Neural progenitor cell (in vitro differentiated cells): ENCODE results near the gene LMOD2. TPM values are rescaled to one million over a fixed set of nuclear protein-coding genes. Genes with fewer than 3 reads are reported as not detected.
"Not testable (repeated sequence)": the region's sequence is repeated elsewhere in the genome, so short reads cannot be mapped to it uniquely, and the experiment has no call there.

Source experiments
- DNase-seq: peaks from one replicate; pipeline ENCODE4 v3.0.0-alpha.2; 2016; ENCODE audit warnings: low spot score
- H2AFZ ChIP-seq: fragments of 200-600 bp; sonication (generic); replicated peaks from 2 replicates; pipeline ENCODE4 v1.6.1; 2016; ENCODE audit warnings: antibody characterized with exemption
- H3F3A ChIP-seq: fragments of 200-600 bp; sonication (generic); 2 replicates; pipeline ENCODE4 v1.6.1; 2016; ENCODE audit warnings: antibody characterized with exemption, low read depth
- H3K27ac ChIP-seq: fragments of 200-600 bp; sonication (generic); 2 replicates; pipeline ENCODE4 v1.5.1; 2016; ENCODE audit warnings: mild to moderate bottlenecking
- H3K27me3 ChIP-seq: fragments of 200-600 bp; sonication (generic); 2 replicates; pipeline ENCODE4 v1.6.1; 2016; ENCODE audit warnings: mild to moderate bottlenecking, moderate library complexity
- H3K36me3 ChIP-seq: fragments of 200-600 bp; sonication (generic); 2 replicates; pipeline ENCODE4 v1.5.1; 2016
- H3K4me1 ChIP-seq: fragments of 200-600 bp; sonication (generic); 2 replicates; pipeline ENCODE4 v1.6.1; 2016; ENCODE audit warnings: mixed run types
- H3K4me2 ChIP-seq: fragments of 200-600 bp; sonication (generic); 2 replicates; pipeline ENCODE4 v1.6.1; 2016
- H3K4me3 ChIP-seq: fragments of 200-600 bp; sonication (generic); 2 replicates; pipeline ENCODE4 v1.5.1; 2016
- H3K79me2 ChIP-seq: fragments of 200-600 bp; sonication (generic); 2 replicates; pipeline ENCODE4 v1.6.1; 2016; ENCODE audit warnings: low read depth
- H3K9ac ChIP-seq: fragments of 200-600 bp; sonication (generic); 2 replicates; pipeline ENCODE4 v1.6.1; 2016
- H3K9me3 ChIP-seq: fragments of 200-600 bp; sonication (generic); 2 replicates; pipeline ENCODE4 v1.5.1; 2016; ENCODE audit warnings: low read depth
- H4K20me1 ChIP-seq: fragments of 200-600 bp; sonication (generic); 2 replicates; pipeline ENCODE4 v1.6.1; 2016; ENCODE audit warnings: low read depth
- H3K27ac Mint-ChIP-seq: 3 replicates; pipeline ENCODE4 v1.8.0; 2021; ENCODE audit warnings: mixed read lengths
- H3K27me3 Mint-ChIP-seq: 2 replicates; pipeline ENCODE4 v1.8.0; 2022; ENCODE audit warnings: low read depth, mild to moderate bottlenecking, inconsistent platforms, moderate library complexity, mixed read lengths; ENCODE audit not compliant: insufficient read depth
- H3K36me3 Mint-ChIP-seq: 3 replicates; pipeline ENCODE4 v1.8.0; 2021; ENCODE audit warnings: mixed read lengths
- H3K4me1 Mint-ChIP-seq: 3 replicates; pipeline ENCODE4 v1.8.0; 2021; ENCODE audit warnings: mixed read lengths
- H3K4me3 Mint-ChIP-seq: 3 replicates; pipeline ENCODE4 v1.8.0; 2021; ENCODE audit warnings: mild to moderate bottlenecking, moderate library complexity, mixed read lengths
- H3K9me3 Mint-ChIP-seq: 3 replicates; pipeline ENCODE4 v1.8.0; 2020; ENCODE audit warnings: mixed read lengths
- CTCF ChIP-seq: fragments of 200-600 bp; sonication (generic); IDR thresholded peaks from 2 replicates; pipeline ENCODE4 v1.5.1; 2017; ENCODE audit warnings: antibody characterized with exemption, mild to moderate bottlenecking
- EZH2 ChIP-seq: fragments of 200-600 bp; sonication (generic); IDR thresholded peaks from 2 replicates; pipeline ENCODE4 v1.6.1; 2017; ENCODE audit warnings: antibody characterized with exemption, mild to moderate bottlenecking, moderate library complexity
- EZH2phosphoT487 ChIP-seq: fragments of 200-600 bp; sonication (generic); IDR thresholded peaks from 2 replicates; pipeline ENCODE4 v1.6.1; 2017; ENCODE audit warnings: antibody characterized with exemption
- total RNA-seq: library from RNA; depleted of rRNA; stranded (reverse); fragments of >200 nt; gene quantifications from 2 replicates; pipeline ENCODE4 v1.2.3, GENCODE V29; 2015; ENCODE audit warnings: low replicate concordance

Gene LMOD2
- total RNA-seq, 1 donor from 2014 or later, result not detected

GRCh38 chr7:123632808-123633207 is 22.9 kb upstream of the LMOD2 start:
- Histone ChIP-seq H3K79me2 (no peaks in the 10 kb centered on the region), H3K9me3 (no peaks in the 10 kb centered on the region), H3K27me3 (no peaks in the 10 kb centered on the region), H3K4me1 (peaks cover 6% of the 10 kb centered on the region), H3K36me3 (no peaks in the 10 kb centered on the region), H3K4me2 (no peak overlapping the region), H3K27ac (no peak overlapping the region), H2AFZ (no peak overlapping the region), H3K9ac (no peak overlapping the region), H3F3A (no peaks in the 10 kb centered on the region), H3K4me3 (no peak overlapping the region), H4K20me1 (no peaks in the 10 kb centered on the region)
- no peak for TF ChIP-seq EZH2
- TF ChIP-seq CTCF, result no peak
- TF ChIP-seq EZH2phosphoT487, result no peak
- Mint-ChIP-seq H3K27ac (no peak overlapping the region), H3K4me1 (peaks cover 5% of the 10 kb centered on the region), H3K9me3 (no peaks in the 10 kb centered on the region), H3K4me3 (no peak overlapping the region), H3K36me3 (no peaks in the 10 kb centered on the region), H3K27me3 (peaks cover 2% of the 10 kb centered on the region)
- no peak for DNase-seq

- peaks cover 5% of the 10 kb centered on the region for H3K4me1 Mint-ChIP-seq
- peaks cover 2% of the 10 kb centered on the region for H3K27me3 Mint-ChIP-seq
- TF ChIP-seq EZH2, result no peak
- TF ChIP-seq EZH2phosphoT487, result no peak
- no peak for TF ChIP-seq CTCF
- Histone ChIP-seq H4K20me1 (no peaks in the 10 kb centered on the region), H3K4me3 (no peak overlapping the region), H3K27ac (no peak overlapping the region), H2AFZ (no peak overlapping the region), H3F3A (no peaks in the 10 kb centered on the region), H3K79me2 (no peaks in the 10 kb centered on the region), H3K4me1 (peaks cover 6% of the 10 kb centered on the region), H3K9ac (no peak overlapping the region), H3K4me2 (no peak overlapping the region), H3K27me3 (no peaks in the 10 kb centered on the region), H3K36me3 (no peaks in the 10 kb centered on the region), H3K9me3 (no peaks in the 10 kb centered on the region)
- no peak for DNase-seq
- H3K27ac Mint-ChIP-seq, result no peak overlapping the region
- no peak overlapping the region for H3K4me3 Mint-ChIP-seq
- H3K9me3 Mint-ChIP-seq, result no peaks in the 10 kb centered on the region
- no peaks in the 10 kb centered on the region for H3K36me3 Mint-ChIP-seq
These were observed 22.1 kb upstream of the LMOD2 start for GRCh38 chr7:123633553-123633952.

- not testable (repeated sequence) for H3K4me3 ChIP-seq, H3K79me2 ChIP-seq, H3K9me3 ChIP-seq, H3K27me3 Mint-ChIP-seq, H3K4me3 Mint-ChIP-seq, H3K36me3 ChIP-seq, DNase-seq, H3K4me2 ChIP-seq, H3K4me1 ChIP-seq, H3K9me3 Mint-ChIP-seq, H3K4me1 Mint-ChIP-seq, H3K36me3 Mint-ChIP-seq, H2AFZ ChIP-seq, H3K27me3 ChIP-seq, H3K27ac ChIP-seq, H3K27ac Mint-ChIP-seq, H3K9ac ChIP-seq, H4K20me1 ChIP-seq, H3F3A ChIP-seq
These were observed 21.6 kb upstream of the LMOD2 start for GRCh38 chr7:123634011-123634573.

DNA sequence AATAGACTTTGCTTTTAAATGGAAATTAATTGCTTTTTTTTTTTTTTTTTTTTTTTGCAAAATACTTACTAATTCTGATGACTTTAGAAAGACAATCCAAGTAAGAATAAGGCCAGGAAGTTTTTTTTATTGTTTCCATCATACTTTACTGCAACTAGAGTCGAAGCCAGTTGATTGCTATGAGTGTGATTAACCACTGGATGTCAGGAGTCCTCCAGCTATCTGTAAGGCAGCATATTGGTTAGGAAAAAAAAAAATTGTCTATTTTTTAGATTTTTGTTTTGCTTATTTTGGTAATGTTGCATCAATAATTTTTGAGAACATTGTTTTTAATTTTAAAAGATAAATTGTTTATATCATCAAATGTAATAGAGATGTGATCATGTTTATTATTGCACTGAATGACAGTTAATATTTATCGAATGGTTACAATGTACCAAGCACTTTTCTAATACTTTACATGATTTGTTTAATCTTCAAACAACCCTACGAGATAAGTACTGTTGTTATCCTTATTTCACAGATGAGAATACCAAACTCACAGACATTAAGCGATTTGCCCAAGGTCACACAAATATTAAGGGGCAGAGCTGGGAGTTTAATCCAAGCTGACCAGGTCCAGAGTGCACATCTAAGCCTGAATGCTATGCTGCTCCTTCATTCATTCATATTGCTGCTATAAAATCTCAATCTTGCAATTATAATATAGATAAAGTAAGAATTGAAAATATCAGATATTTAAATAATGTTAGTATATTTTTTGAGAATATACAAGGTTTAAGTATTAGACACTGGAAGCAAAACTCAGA is 19.9 kb upstream of the LMOD2 start:
- TF ChIP-seq EZH2phosphoT487 (no peak), CTCF (peak; percentile 76), EZH2 (no peak)
- peak; percentile 54 for DNase-seq
- Histone ChIP-seq H3K4me1 (peaks cover 6% of the 10 kb centered on the region), H3F3A (no peaks in the 10 kb centered on the region), H3K27me3 (no peaks in the 10 kb centered on the region), H2AFZ (no peak overlapping the region), H3K36me3 (no peaks in the 10 kb centered on the region), H3K27ac (no peak overlapping the region), H3K4me3 (no peak overlapping the region), H3K9ac (no peak overlapping the region), H3K79me2 (no peaks in the 10 kb centered on the region), H3K4me2 (no peak overlapping the region), H3K9me3 (no peaks in the 10 kb centered on the region), H4K20me1 (no peaks in the 10 kb centered on the region)
- Mint-ChIP-seq H3K4me3 (no peak overlapping the region), H3K9me3 (no peaks in the 10 kb centered on the region), H3K27ac (no peak overlapping the region), H3K27me3 (peaks cover 2% of the 10 kb centered on the region), H3K4me1 (peaks cover 5% of the 10 kb centered on the region), H3K36me3 (no peaks in the 10 kb centered on the region)
